ENCODE results near the gene KBTBD12. TPM values are rescaled to one million over a fixed set of nuclear protein-coding genes. Genes with fewer than 3 reads are reported as not detected.
"Not testable (repeated sequence)": the region's sequence is repeated elsewhere in the genome, so short reads cannot be mapped to it uniquely, and the experiment has no call there.

The KBTBD12 gene
- total RNA-seq, 1 donor from 2014 or later: 0.29 TPM

- H3K27ac Mint-ChIP-seq: no peak overlapping the region
- no peak overlapping the region for H3K4me3 Mint-ChIP-seq (ENCODE audit: low read depth)
- no peak for TF ChIP-seq CTCF (IDR thresholded peaks at IDR 0.05; ENCODE audit: unreplicated experiment)
- peaks cover 9% of the 10 kb centered on the region for H3K27me3 Mint-ChIP-seq
- H3K4me1 Mint-ChIP-seq (ENCODE audit: low read depth): peaks cover 4% of the 10 kb centered on the region
- H3K9me3 Mint-ChIP-seq (ENCODE audit: low read depth): peaks cover 12% of the 10 kb centered on the region
- H3K36me3 Mint-ChIP-seq (ENCODE audit: insufficient read depth): no peaks in the 10 kb centered on the region
- DNase-seq (ENCODE audit: low spot score, unreplicated experiment): no peak
Observed at GRCh38 chr3:127888156-127888555, 26.9 kb upstream of the KBTBD12 start.

- no peak for DNase-seq (ENCODE audit: low spot score, unreplicated experiment)
- Mint-ChIP-seq H3K4me3 (ENCODE audit: low read depth) (no peak overlapping the region), H3K9me3 (ENCODE audit: low read depth) (peaks cover 12% of the 10 kb centered on the region), H3K27me3 (peaks cover 9% of the 10 kb centered on the region), H3K36me3 (ENCODE audit: insufficient read depth) (no peaks in the 10 kb centered on the region), H3K27ac (no peak overlapping the region), H3K4me1 (ENCODE audit: low read depth) (peaks cover 2% of the 10 kb centered on the region)
- TF ChIP-seq CTCF (IDR thresholded peaks at IDR 0.05; ENCODE audit: unreplicated experiment): no peak
Observed at GRCh38 chr3:127888564-127889107, 26.4 kb upstream of the KBTBD12 start.

GRCh38 chr3:127889461-127889863 lies 25.6 kb upstream of the KBTBD12 start:
- Mint-ChIP-seq H3K36me3 (ENCODE audit: insufficient read depth) (no peaks in the 10 kb centered on the region), H3K27ac (no peak overlapping the region)
- TF ChIP-seq CTCF (IDR thresholded peaks at IDR 0.05; ENCODE audit: unreplicated experiment): no peak

GRCh38 chr3:127889976-127890650 lies 24.9 kb upstream of the KBTBD12 start:
- no peak for TF ChIP-seq CTCF (IDR thresholded peaks at IDR 0.05; ENCODE audit: unreplicated experiment)
- Mint-ChIP-seq H3K4me3 (ENCODE audit: low read depth) (no peak overlapping the region), H3K9me3 (ENCODE audit: low read depth) (peaks cover 12% of the 10 kb centered on the region), H3K4me1 (ENCODE audit: low read depth) (no peaks in the 10 kb centered on the region), H3K27ac (no peak overlapping the region), H3K27me3 (peaks cover 9% of the 10 kb centered on the region), H3K36me3 (ENCODE audit: insufficient read depth) (no peaks in the 10 kb centered on the region)
- no peak for DNase-seq (ENCODE audit: low spot score, unreplicated experiment)

More at GRCh38 chr3:127889461-127889863, 25.6 kb upstream of the KBTBD12 start:
- H3K4me1 Mint-ChIP-seq (ENCODE audit: low read depth): no peaks in the 10 kb centered on the region
- peaks cover 12% of the 10 kb centered on the region for H3K9me3 Mint-ChIP-seq (ENCODE audit: low read depth)
- H3K27me3 Mint-ChIP-seq: peaks cover 9% of the 10 kb centered on the region
- DNase-seq (ENCODE audit: low spot score, unreplicated experiment): no peak
- no peak overlapping the region for H3K4me3 Mint-ChIP-seq (ENCODE audit: low read depth)

GRCh38 chr3:127890651-127891290 lies 24.3 kb upstream of the KBTBD12 start:
- peaks cover 12% of the 10 kb centered on the region for H3K9me3 Mint-ChIP-seq (ENCODE audit: low read depth)
- DNase-seq (ENCODE audit: low spot score, unreplicated experiment); H3K4me1 Mint-ChIP-seq (ENCODE audit: low read depth); H3K27ac Mint-ChIP-seq; H3K36me3 Mint-ChIP-seq (ENCODE audit: insufficient read depth); H3K4me3 Mint-ChIP-seq (ENCODE audit: low read depth); H3K27me3 Mint-ChIP-seq: not testable (repeated sequence)
